Measurements from ENCODE around the gene CYP2A7. TPM values are rescaled to one million over a fixed set of nuclear protein-coding genes. Genes with fewer than 3 reads are reported as not detected.
"Not testable (repeated sequence)": the region's sequence is repeated elsewhere in the genome, so short reads cannot be mapped to it uniquely, and the experiment has no call there.

Gene CYP2A7
- total RNA-seq, 5 donors from 2014 or later (not counting 1 experiment from before 2014, with no cell fraction given), result not detected

DNA sequence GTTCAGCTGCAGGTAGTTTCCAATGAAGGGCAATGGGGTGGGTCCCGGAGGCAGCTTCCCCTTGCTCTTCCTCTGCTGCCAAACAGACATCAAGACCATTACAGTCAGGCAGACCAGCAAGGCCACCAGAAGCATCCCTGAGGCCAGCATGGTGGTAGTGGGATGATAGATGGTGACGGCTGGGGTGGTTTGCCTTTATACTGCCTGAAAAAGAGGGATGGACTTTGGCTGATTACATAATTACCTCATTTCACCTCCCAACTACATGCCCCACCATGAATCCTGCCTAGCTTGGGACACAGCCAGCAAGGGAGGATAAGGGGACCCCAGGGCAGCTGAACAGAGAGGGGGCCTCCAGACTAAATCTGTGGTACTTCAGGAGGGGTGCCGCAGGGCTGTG lies 31.8 kb downstream of the CYP2A7 start, which contains the start of gene CYP2A6:
CYP2A6 (minus strand) TSS at position 171 of the 400 bp plus-strand sequence; CDS start at position 150, 21 bp downstream.
- H3K9me3 ChIP-seq; CTCF ChIA-PET; H3K9me3 Mint-ChIP-seq; H3K4me3 ChIP-seq (ENCODE audit: control insufficient read depth in 1 of 2, extremely low read depth in 1 of 2, low read length in 1 of 2); DNase-seq; H3K36me3 Mint-ChIP-seq; POLR2A ChIA-PET; H3K36me3 ChIP-seq (ENCODE audit: control insufficient read depth in 2 of 2, extremely low read depth in 1 of 2, insufficient read depth in 1 of 2, low read length in 1 of 2); ATAC-seq (replicated peaks in 1 of 4); H3K4me1 ChIP-seq (ENCODE audit: control insufficient read depth in 1 of 2, extremely low read depth in 1 of 2, insufficient read depth in 2 of 2, low read length in 2 of 2); H3K27ac ChIP-seq (ENCODE audit: low read length): not testable (repeated sequence)
- Mint-ChIP-seq H3K4me1 (peaks cover 18 to 25% (median 20%) of the 10 kb centered on the region in 3 donors), H3K4me3 (peak within 1 kb of the TSS in 1 of 3 donors; percentile 57), H3K27ac (peak within 1 kb of the TSS in 1 of 2 donors; percentile 77), H3K27me3 (peaks cover 23 to 32% of the 10 kb centered on the region in 2 donors)
- H3K27me3 ChIP-seq (replicated peaks in 1 of 2; ENCODE audit: control insufficient read depth in 2 of 2, extremely low read depth in 1 of 2, insufficient read depth in 2 of 2, low read length in 1 of 2), result peaks cover 0 to 29% of the 10 kb centered on the region in 2 experiments
- no CpG with 5 or more reads among the region's 3 CpGs for WGBS (ENCODE audit: insufficient coverage)

DNA sequence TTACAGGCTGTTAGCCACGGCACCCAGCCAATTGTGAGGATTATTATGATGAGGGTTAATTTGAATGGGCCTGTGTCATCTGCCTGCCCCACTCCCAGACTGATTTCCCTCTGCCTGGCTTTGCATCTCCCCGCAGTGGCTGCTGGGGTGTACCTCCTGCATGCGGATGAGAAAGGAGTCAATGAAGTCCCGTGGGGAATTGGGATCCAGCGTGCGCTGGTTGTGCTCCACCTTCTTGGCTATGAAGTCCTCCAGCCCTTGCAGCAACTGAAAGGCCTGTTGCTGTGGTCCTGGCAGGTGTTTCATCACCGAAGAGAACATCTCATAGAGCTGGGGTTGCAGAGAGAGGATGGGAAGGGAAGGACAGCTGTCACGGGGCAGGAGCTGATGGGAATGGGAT lies 35.3 kb downstream of the CYP2A7 start:
- H3K36me3 Mint-ChIP-seq; H3K9me3 ChIP-seq; DNase-seq; H3K9me3 Mint-ChIP-seq; CTCF ChIA-PET; H3K4me3 ChIP-seq (ENCODE audit: control insufficient read depth in 1 of 2, extremely low read depth in 1 of 2, low read length in 1 of 2); H3K36me3 ChIP-seq (ENCODE audit: control insufficient read depth in 2 of 2, extremely low read depth in 1 of 2, insufficient read depth in 1 of 2, low read length in 1 of 2); H3K27ac ChIP-seq (ENCODE audit: low read length); ATAC-seq (replicated peaks in 1 of 4); H3K27ac Mint-ChIP-seq; POLR2A ChIA-PET: not testable (repeated sequence)
- H3K27me3 ChIP-seq (replicated peaks in 1 of 2; ENCODE audit: control insufficient read depth in 2 of 2, extremely low read depth in 1 of 2, insufficient read depth in 2 of 2, low read length in 1 of 2), result peaks cover 0 to 29% of the 10 kb centered on the region in 2 experiments
- peaks cover 0 to 24% of the 10 kb centered on the region in 2 experiments for H3K4me1 ChIP-seq (ENCODE audit: control insufficient read depth in 1 of 2, extremely low read depth in 1 of 2, insufficient read depth in 2 of 2, low read length in 2 of 2)
- Mint-ChIP-seq H3K4me3 (peak overlapping the region in 1 of 3 donors; percentile 57), H3K4me1 (peaks cover 42 to 48% (median 43%) of the 10 kb centered on the region in 3 donors), H3K27me3 (peaks cover 23 to 32% of the 10 kb centered on the region in 2 donors)
- WGBS (ENCODE audit: insufficient coverage), result 89% methylated on average over 5 of the region's 8 CpGs

DNA sequence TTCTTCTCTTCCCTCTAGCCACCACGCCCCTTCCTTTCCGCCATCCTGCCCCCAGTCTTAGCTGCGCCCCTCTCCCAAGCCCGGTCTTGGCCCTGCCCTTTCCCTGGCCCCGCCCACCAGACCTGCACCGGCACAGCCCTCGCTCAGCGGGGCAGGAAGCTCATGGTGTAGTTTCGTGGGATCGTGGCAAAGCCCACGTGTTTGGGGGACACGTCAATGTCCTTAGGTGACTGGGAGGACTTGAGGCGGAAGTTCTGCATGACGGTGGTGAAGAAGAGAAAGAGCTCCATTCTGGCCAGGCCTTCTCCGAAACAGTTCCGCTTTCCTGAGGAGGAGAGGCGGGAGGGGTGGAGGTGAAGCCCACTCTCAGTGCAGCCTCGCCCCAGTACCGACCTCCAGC lies 38.4 kb downstream of the CYP2A7 start:
- peak overlapping the region; percentile 66 to 78 (median 75) for H3K4me3 Mint-ChIP-seq
- POLR2A ChIA-PET, result interaction anchor here in 1 of 2 donors (0.6 kb wide), 2 partner anchors 37 to 226 kb away, joined by 3 read pairs; no protein-coding TSS in a partner anchor
- CTCF ChIA-PET, result interaction anchor here in 1 of 2 donors (0.8 kb wide), 1 partner anchor 127 kb away, joined by 3 read pairs; no protein-coding TSS in a partner anchor
- peaks cover 8 to 15% of the 10 kb centered on the region in 2 donors for H3K27me3 Mint-ChIP-seq
- Histone ChIP-seq H3K27ac (ENCODE audit: low read length) (peak overlapping the region; percentile 74), H3K4me3 (ENCODE audit: control insufficient read depth in 1 of 2, extremely low read depth in 1 of 2, low read length in 1 of 2) (peak overlapping the region in 1 of 2 donors; percentile 12), H3K4me1 (ENCODE audit: control insufficient read depth in 1 of 2, extremely low read depth in 1 of 2, insufficient read depth in 2 of 2, low read length in 2 of 2) (peaks cover 0 to 21% of the 10 kb centered on the region in 2 experiments)
- H3K27me3 ChIP-seq (replicated peaks in 1 of 2; ENCODE audit: control insufficient read depth in 2 of 2, extremely low read depth in 1 of 2, insufficient read depth in 2 of 2, low read length in 1 of 2); H3K36me3 ChIP-seq (ENCODE audit: control insufficient read depth in 2 of 2, extremely low read depth in 1 of 2, insufficient read depth in 1 of 2, low read length in 1 of 2); H3K9me3 Mint-ChIP-seq; H3K9me3 ChIP-seq; H3K36me3 Mint-ChIP-seq: not testable (repeated sequence)
- peak overlapping the region; percentile 81 to 87 for H3K27ac Mint-ChIP-seq
- peaks cover 33 to 39% (median 34%) of the 10 kb centered on the region in 3 donors for H3K4me1 Mint-ChIP-seq
- peak; percentile 57 to 92 (median 78) for DNase-seq
- ATAC-seq (replicated peaks in 1 of 4), result peak; percentile 90 to 94 (median 92)
- WGBS (ENCODE audit: insufficient coverage), result no CpG with 5 or more reads among the region's 19 CpGs

DNA sequence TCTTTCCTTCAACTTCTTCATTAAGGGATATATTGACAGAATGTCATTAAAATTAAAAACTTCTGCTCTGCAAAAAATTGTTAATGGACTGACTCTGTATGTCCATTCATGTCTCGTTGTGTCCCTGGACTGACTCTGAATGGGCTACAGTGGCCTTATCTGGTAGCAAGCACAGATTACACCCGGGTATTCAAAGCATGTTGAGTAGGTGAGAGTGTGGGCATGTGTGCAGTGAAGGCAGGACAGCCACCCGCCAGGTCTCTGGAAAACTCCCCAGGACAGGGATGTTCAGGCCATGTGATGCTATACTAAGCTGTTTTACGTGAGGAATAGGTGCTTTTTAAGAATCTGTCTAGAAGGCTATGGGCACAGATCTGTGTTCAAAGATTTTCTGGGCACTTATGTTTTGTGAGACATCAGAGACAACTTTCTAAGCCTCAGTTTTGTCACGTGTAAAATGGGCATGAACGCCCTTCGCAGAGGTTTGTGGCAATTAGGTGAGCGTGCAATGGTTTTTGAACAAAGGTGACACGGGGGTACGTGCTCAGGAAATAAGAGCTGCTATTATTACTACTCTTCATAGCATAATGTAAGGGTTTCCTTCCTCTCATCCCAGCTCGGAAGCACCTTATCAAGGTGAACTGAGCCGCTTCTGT lies 38.9 kb downstream of the CYP2A7 start:
- peak in 4 of 35 experiments; percentile 6 to 69 (median 23) for DNase-seq
- peaks cover 0 to 16% of the 10 kb centered on the region in 2 experiments for H3K4me1 ChIP-seq (ENCODE audit: control insufficient read depth in 1 of 2, extremely low read depth in 1 of 2, insufficient read depth in 2 of 2, low read length in 2 of 2)
- ChIA-PET POLR2A (interaction anchor here (0.6 kb wide), 3 partner anchors 36 to 241 kb away, joined by 3 read pairs; no protein-coding TSS in a partner anchor), CTCF (interaction anchor here in 1 of 2 donors (0.6 to 0.8 kb wide), 2 partner anchors 127 to 420 kb away, joined by 3 to 4 read pairs; no protein-coding TSS in a partner anchor)
- not testable (repeated sequence) for H3K36me3 ChIP-seq (ENCODE audit: control insufficient read depth in 2 of 2, extremely low read depth in 1 of 2, insufficient read depth in 1 of 2, low read length in 1 of 2); H3K27me3 ChIP-seq (replicated peaks in 1 of 2; ENCODE audit: control insufficient read depth in 2 of 2, extremely low read depth in 1 of 2, insufficient read depth in 2 of 2, low read length in 1 of 2); H3K36me3 Mint-ChIP-seq; H3K9me3 ChIP-seq; H3K9me3 Mint-ChIP-seq; ATAC-seq (replicated peaks in 1 of 4)
- H3K4me3 Mint-ChIP-seq, result peak overlapping the region; percentile 66 to 78 (median 75)
- H3K4me1 Mint-ChIP-seq, result peaks cover 29 to 35% (median 33%) of the 10 kb centered on the region in 3 donors
- H3K27me3 Mint-ChIP-seq, result peaks cover 7 to 14% of the 10 kb centered on the region in 2 donors
- H3K4me3 ChIP-seq (ENCODE audit: control insufficient read depth in 1 of 2, extremely low read depth in 1 of 2, low read length in 1 of 2), result peak overlapping the region in 1 of 2 donors; percentile 8
- peak overlapping the region; percentile 74 for H3K27ac ChIP-seq (ENCODE audit: low read length)
- WGBS (ENCODE audit: insufficient coverage), result 40% methylated on average over 2 of the region's 12 CpGs
- H3K27ac Mint-ChIP-seq, result peak overlapping the region; percentile 81 to 87

DNA sequence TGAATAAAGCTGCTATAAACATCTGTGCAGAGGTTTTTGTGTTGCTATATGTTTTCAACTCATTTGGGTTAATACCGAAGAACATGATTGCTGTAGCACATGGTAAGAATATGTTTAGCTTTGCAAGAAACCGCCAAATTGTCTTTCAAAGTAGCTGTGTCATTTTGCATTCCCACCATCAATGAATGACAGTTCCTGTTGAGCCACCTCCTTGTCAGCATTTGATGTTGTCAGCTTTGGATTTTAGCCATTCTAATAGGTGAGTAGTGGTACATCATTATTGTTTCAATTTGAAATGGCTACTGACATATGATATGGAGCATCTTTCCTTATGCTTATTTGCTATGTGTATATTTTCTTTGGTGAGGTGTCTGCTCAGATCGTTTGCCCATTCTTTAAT lies 40.0 kb downstream of the CYP2A7 start:
- no CpG with 5 or more reads among the region's 3 CpGs for WGBS (ENCODE audit: insufficient coverage)
- H3K36me3 ChIP-seq (ENCODE audit: control insufficient read depth in 2 of 2, extremely low read depth in 1 of 2, insufficient read depth in 1 of 2, low read length in 1 of 2); H3K27ac ChIP-seq (ENCODE audit: low read length); ATAC-seq (replicated peaks in 1 of 4); CTCF ChIA-PET; H3K4me3 Mint-ChIP-seq; H3K36me3 Mint-ChIP-seq; H3K27me3 Mint-ChIP-seq; POLR2A ChIA-PET; H3K4me3 ChIP-seq (ENCODE audit: control insufficient read depth in 1 of 2, extremely low read depth in 1 of 2, low read length in 1 of 2); H3K9me3 Mint-ChIP-seq; H3K27me3 ChIP-seq (replicated peaks in 1 of 2; ENCODE audit: control insufficient read depth in 2 of 2, extremely low read depth in 1 of 2, insufficient read depth in 2 of 2, low read length in 1 of 2); DNase-seq; H3K9me3 ChIP-seq: not testable (repeated sequence)
- Mint-ChIP-seq H3K4me1 (peaks cover 26 to 27% (median 27%) of the 10 kb centered on the region in 3 donors), H3K27ac (peak overlapping the region in 1 of 2 donors; percentile 35)
- peaks cover 0 to 16% of the 10 kb centered on the region in 2 experiments for H3K4me1 ChIP-seq (ENCODE audit: control insufficient read depth in 1 of 2, extremely low read depth in 1 of 2, insufficient read depth in 2 of 2, low read length in 2 of 2)

DNA sequence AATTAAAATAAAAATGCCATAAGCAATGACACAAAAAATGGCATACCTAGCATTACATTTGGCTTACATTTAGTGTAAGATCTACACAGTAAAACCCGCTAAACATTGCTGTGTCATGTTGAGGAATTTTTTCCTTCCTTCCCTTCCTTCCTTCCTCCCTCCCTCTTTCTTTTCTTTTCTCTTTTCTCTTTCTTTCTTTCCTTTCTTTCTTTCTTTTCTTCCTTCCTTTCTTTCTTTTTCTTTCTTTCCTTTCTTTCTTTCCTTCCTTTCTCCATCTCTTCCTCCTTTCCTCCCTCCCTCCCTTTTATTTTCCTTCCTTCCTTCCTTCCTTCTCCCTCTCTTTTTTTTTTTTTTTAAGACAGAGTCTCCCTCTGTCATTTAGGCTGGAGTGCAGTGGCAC lies 43.6 kb downstream of the CYP2A7 start:
- H3K4me1 ChIP-seq (ENCODE audit: control insufficient read depth in 1 of 2, extremely low read depth in 1 of 2, insufficient read depth in 2 of 2, low read length in 2 of 2); H3K36me3 Mint-ChIP-seq; H3K36me3 ChIP-seq (ENCODE audit: control insufficient read depth in 2 of 2, extremely low read depth in 1 of 2, insufficient read depth in 1 of 2, low read length in 1 of 2); H3K27me3 Mint-ChIP-seq; ATAC-seq (replicated peaks in 1 of 4); H3K9me3 ChIP-seq; POLR2A ChIA-PET; DNase-seq; H3K27ac Mint-ChIP-seq; H3K9me3 Mint-ChIP-seq; H3K27me3 ChIP-seq (replicated peaks in 1 of 2; ENCODE audit: control insufficient read depth in 2 of 2, extremely low read depth in 1 of 2, insufficient read depth in 2 of 2, low read length in 1 of 2); H3K4me3 ChIP-seq (ENCODE audit: control insufficient read depth in 1 of 2, extremely low read depth in 1 of 2, low read length in 1 of 2); CTCF ChIA-PET; H3K4me3 Mint-ChIP-seq; H3K27ac ChIP-seq (ENCODE audit: low read length): not testable (repeated sequence)
- no CpG with 5 or more reads among the region's 1 CpG for WGBS (ENCODE audit: insufficient coverage)
- peaks cover 9 to 12% (median 10%) of the 10 kb centered on the region in 3 donors for H3K4me1 Mint-ChIP-seq

Data from T-cell (primary cell).